ENCODE data around the gene TMEM131. TPM values are rescaled to one million over a fixed set of nuclear protein-coding genes. Genes with fewer than 3 reads are reported as not detected.

The TMEM131 gene
- total RNA-seq, 1 donor, result 45.1 TPM

DNA sequence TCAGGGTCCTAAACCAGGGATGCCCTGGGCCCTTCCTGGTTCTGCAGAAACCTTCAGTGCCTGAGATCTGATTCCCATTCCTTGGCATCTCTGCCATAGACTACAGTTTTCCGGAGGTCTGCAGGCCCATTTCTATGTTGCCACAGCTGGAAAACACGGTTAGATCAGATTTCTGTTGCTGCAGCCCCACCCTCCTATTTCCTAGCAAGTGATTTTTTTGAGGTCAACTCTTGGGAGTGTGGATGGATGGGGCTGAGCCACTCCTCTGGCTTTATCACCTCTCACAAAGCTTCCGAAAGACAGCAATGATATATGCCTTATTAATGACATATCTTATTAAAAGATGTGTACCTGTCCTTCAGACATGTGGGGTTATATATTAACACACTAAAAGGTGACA, 226.0 kb downstream of the TMEM131 start:
- TF ChIP-seq, protein P1, sequence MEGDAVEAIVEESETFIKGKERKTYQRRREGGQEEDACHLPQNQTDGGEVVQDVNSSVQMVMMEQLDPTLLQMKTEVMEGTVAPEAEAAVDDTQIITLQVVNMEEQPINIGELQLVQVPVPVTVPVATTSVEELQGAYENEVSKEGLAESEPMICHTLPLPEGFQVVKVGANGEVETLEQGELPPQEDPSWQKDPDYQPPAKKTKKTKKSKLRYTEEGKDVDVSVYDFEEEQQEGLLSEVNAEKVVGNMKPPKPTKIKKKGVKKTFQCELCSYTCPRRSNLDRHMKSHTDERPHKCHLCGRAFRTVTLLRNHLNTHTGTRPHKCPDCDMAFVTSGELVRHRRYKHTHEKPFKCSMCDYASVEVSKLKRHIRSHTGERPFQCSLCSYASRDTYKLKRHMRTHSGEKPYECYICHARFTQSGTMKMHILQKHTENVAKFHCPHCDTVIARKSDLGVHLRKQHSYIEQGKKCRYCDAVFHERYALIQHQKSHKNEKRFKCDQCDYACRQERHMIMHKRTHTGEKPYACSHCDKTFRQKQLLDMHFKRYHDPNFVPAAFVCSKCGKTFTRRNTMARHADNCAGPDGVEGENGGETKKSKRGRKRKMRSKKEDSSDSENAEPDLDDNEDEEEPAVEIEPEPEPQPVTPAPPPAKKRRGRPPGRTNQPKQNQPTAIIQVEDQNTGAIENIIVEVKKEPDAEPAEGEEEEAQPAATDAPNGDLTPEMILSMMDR (IDR thresholded peaks at IDR 0.05; ENCODE audit: insufficient read depth, low read length), result no peak
- no peak for DNase-seq (ENCODE audit: low read depth)
- no peak overlapping the region for H3K4me3 ChIP-seq (ENCODE audit: low read depth, low read length)

DNA sequence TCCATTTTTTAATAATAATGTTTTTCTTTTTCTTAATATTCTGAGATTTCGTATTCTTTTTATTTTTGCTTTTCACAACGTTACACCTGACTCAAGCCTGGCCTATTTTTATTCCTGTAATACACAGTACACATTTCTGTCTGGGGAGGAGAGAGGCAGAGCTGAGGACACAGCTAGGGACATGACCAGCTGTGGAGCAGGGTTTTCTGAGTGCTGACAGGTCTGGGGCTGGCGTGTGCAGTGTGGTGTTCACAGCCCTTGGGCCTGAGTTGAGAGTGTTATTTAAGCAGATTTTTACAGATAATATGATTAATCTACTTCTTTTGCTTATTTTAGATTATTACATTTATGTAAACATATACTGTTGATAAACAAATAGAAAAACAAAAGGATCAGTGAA, 226.4 kb downstream of the TMEM131 start:
- DNase-seq (ENCODE audit: low read depth), result no peak
- TF ChIP-seq, protein P1 (IDR thresholded peaks at IDR 0.05; ENCODE audit: insufficient read depth, low read length), result no peak
- H3K4me3 ChIP-seq (ENCODE audit: low read depth, low read length), result no peak overlapping the region

DNA sequence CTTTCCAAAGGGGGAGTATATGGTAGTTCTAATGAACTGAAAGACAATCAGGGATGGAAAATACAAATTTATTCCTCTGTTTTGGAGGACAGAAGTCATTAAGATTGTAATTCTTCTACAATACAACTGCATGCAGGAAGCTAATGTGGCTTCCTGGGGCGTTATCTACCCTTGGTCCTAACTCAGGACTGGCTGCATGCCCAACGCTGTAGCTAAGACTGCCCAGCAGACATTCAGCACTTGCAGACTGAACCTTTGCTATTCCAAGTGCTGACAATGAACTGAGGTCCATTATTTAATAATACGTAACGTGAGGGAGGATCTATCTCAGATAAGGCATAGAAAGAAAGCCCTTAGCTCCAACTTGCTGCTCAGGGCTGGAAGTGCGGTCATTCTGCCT, 229.2 kb downstream of the TMEM131 start:
- DNase-seq (ENCODE audit: low read depth), result no peak
- TF ChIP-seq, protein P1 (IDR thresholded peaks at IDR 0.05; ENCODE audit: insufficient read depth, low read length), result no peak
- H3K4me3 ChIP-seq (ENCODE audit: low read depth, low read length), result no peak overlapping the region

DNA sequence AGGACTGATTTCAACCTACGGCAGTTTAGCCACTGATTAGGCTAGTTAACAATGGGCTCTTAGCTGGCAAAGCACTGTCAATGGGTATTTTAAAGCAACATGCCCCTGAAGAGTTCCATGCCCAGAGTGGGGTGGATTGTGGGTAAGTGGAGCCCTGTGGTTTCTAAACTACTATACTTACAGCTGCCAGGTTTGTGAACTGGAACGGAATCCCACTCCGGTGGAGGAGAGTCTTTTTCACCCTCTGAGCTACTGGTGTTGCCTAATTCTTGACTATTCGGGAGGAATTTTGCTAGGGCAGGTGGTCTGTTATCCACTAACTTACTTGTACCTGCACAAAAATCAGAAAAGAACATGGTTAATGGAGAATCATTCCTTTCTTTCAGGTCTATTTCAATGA, 229.8 kb downstream of the TMEM131 start:
- TF ChIP-seq, protein P1 (IDR thresholded peaks at IDR 0.05; ENCODE audit: insufficient read depth, low read length), result no peak
- no peak for DNase-seq (ENCODE audit: low read depth)
- H3K4me3 ChIP-seq (ENCODE audit: low read depth, low read length), result no peak overlapping the region

DNA sequence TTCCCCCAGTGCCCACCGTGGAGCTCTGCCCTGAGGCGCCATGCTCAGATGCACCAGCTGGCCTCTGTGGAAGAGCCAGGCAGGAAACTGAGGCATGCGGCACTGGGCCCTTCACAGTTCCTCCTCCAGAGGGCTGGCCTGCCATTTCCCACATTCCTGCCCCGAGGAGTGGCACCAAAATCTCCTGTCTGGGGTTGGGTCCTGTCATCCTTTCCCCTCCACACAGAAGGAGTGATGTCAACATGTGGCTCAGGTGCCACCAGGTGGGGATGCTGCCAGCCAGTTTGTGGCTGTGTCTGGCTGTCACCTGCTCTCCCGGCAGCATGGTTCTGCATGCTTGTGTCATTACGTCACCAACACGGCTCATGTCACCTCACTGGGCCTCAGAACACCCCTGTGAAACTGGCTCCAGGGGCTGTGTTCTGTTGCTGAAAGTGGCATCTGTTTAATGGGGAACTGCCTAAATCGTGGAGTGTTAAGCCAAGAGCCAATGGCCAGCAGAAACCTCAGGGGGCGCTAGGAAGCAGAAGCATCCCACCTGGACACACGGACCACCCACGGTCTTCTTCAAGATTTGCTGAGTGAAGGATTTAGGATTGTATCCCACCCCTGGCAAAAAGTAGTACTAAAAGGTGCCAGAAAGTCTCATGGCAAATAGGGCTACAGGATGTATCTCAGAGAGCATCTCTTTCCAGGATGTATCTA, 231.0 kb downstream of the TMEM131 start:
- DNase-seq (ENCODE audit: low read depth), result no peak
- TF ChIP-seq, protein P1 (IDR thresholded peaks at IDR 0.05; ENCODE audit: insufficient read depth, low read length), result no peak
- no peak overlapping the region for H3K4me3 ChIP-seq (ENCODE audit: low read depth, low read length)

DNA sequence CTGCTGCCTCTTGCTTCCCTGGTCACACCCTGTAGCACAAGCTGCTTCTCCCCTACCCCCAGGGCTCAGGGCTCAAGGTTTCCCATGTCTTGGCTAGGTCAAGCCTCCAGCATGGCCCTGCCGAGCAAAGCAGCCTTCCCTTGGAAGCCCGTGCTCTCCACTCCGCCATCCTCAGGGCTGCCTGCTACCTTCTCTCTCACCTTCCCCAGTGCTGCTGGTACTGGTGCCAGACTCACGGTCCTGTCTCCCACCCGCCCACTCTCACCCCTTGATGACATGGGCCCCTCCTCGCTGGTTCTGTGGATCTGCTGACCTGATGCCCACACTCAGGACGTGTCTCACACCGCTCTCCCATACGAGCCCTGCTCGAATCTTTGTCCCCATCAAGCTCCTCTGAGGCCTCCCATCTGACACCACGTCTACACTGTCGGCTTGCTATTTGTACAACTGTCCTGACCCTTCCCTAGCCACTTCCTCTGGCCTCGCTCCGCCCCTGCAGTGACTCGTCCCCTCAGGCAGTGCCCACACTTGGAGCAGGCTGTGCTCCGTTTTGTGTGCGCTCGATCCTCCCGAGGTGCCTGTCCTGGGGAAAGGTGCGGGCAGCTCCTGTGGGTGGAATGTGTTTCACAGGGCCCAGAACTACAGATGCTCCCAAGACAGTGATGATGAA, 232.4 kb downstream of the TMEM131 start:
- TF ChIP-seq, protein P1 (IDR thresholded peaks at IDR 0.05; ENCODE audit: insufficient read depth, low read length), result no peak
- no peak overlapping the region for H3K4me3 ChIP-seq (ENCODE audit: low read depth, low read length)
- DNase-seq (ENCODE audit: low read depth), result no peak
